Loucy (cell line): ENCODE measurements around the gene PPP1R1C.

Experiments used
- H2AFZ ChIP-seq: fragments of 200-600 bp; sonication (generic); 2 replicates; pipeline ENCODE4 v1.6.0; 2016; ENCODE audit warnings: antibody characterized with exemption, mild to moderate bottlenecking, low read length, moderate library complexity
- H3F3A ChIP-seq: fragments of 200-600 bp; 2 replicates; pipeline ENCODE4 v1.6.0; 2016; ENCODE audit warnings: antibody characterized with exemption, low read depth, mild to moderate bottlenecking
- H3K27me3 ChIP-seq: fragments of 200-600 bp; sonication (generic); 2 replicates; pipeline ENCODE4 v1.6.1; 2014; ENCODE audit warnings: low read length, mild to moderate bottlenecking; ENCODE audit not compliant: insufficient read depth, poor library complexity, severe bottlenecking
- H3K36me3 ChIP-seq: fragments of 200-600 bp; sonication (generic); 2 replicates; pipeline ENCODE4 v1.6.1; 2016; ENCODE audit warnings: low read length; ENCODE audit not compliant: insufficient read depth
- H3K4me1 ChIP-seq: fragments of 200-600 bp; sonication (generic); 2 replicates; pipeline ENCODE4 v1.5.1; 2014; ENCODE audit warnings: low read length, mild to moderate bottlenecking; ENCODE audit not compliant: insufficient read depth, poor library complexity, severe bottlenecking
- H3K4me2 ChIP-seq: fragments of 200-600 bp; sonication (generic); 2 replicates; pipeline ENCODE4 v1.6.0; 2014; ENCODE audit warnings: antibody characterized with exemption, low read length, low read depth, mild to moderate bottlenecking; ENCODE audit not compliant: poor library complexity, severe bottlenecking
- H3K4me3 ChIP-seq: fragments of 200-600 bp; sonication (generic); 2 replicates; pipeline ENCODE4 v1.5.1; 2014; ENCODE audit warnings: low read length, mild to moderate bottlenecking, mixed read lengths; ENCODE audit not compliant: poor library complexity, severe bottlenecking
- H3K79me2 ChIP-seq: fragments of 200-600 bp; sonication (generic); 2 replicates; pipeline ENCODE4 v1.6.1; 2014; ENCODE audit warnings: low read length; ENCODE audit not compliant: insufficient read depth
- H3K9ac ChIP-seq: fragments of 200-600 bp; sonication (generic); 2 replicates; pipeline ENCODE4 v1.6.0; 2014; ENCODE audit warnings: mild to moderate bottlenecking, low read depth, low read length, moderate library complexity; ENCODE audit not compliant: poor library complexity, severe bottlenecking
- H3K9me2 ChIP-seq: fragments of 200-600 bp; sonication (generic); replicated peaks from 2 replicates; pipeline ENCODE4 v1.6.1; 2016; ENCODE audit warnings: low read depth, low read length, mixed read lengths
- H3K9me3 ChIP-seq: fragments of 200-600 bp; sonication (generic); 2 replicates; pipeline ENCODE4 v1.6.1; 2014; ENCODE audit warnings: mild to moderate bottlenecking, antibody characterized with exemption, low read length, low read depth; ENCODE audit not compliant: insufficient read depth
- H4K20me1 ChIP-seq: fragments of 200-600 bp; sonication (generic); 2 replicates; pipeline ENCODE4 v1.6.0; 2014; ENCODE audit warnings: antibody characterized with exemption, low read length, mild to moderate bottlenecking; ENCODE audit not compliant: insufficient read depth, poor library complexity, severe bottlenecking
- EZH2phosphoT487 ChIP-seq: fragments of 200-600 bp; IDR thresholded peaks from 2 replicates; pipeline ENCODE4 v1.6.1; 2018; ENCODE audit warnings: antibody characterized with exemption, mild to moderate bottlenecking, moderate library complexity, borderline replicate concordance
- TF ChIP-seq, protein P1 (sequence below): fragments of 200-600 bp; sonication (generic); conservative IDR thresholded peaks from 2 replicates; pipeline ENCODE4 v1.5.1; 2014; ENCODE audit warnings: mild to moderate bottlenecking, antibody characterized with exemption, low read length

PPP1R1C gene

DNA sequence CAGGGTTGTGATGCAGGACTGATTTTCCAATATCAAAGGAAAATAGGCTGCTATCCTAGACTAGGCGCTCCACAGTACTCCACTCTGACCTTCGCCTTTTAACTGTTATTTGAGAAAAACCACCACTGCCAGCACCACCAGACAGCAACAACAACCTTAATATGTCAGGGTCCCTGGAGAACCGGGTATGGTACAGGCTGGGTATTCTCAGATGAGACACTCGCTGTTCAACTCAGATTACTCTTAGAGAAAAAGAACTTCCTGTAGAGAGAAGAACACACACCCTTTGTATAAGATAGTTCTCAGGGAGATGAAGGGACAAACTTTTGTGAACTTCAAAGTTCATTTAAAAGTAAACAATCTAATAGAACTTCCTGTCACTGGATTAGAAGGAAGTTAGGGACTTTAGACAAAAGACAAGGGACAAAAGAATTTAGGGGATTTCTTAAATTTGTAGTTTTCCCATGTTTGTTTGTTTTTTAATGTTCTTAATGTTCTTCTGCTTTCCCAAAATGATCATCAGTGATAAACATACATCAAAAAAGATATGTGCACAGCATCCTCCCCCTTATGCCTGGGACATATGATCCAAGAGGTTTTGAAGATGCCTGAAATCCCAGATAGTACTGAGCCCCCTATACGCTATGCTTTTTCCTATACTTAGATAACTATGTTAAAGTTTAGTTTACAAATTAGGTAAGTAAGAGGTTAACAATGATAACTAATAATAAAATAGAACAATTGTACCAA lies 41.3 kb upstream of the PPP1R1C start:
- H3K9me2 ChIP-seq = no peaks in the 10 kb centered on the region
- H3K27me3 ChIP-seq = no peaks in the 10 kb centered on the region
- H3F3A ChIP-seq = no peaks in the 10 kb centered on the region
- H3K9me3 ChIP-seq = no peaks in the 10 kb centered on the region
- H3K9ac ChIP-seq = no peak overlapping the region
- H3K79me2 ChIP-seq = no peaks in the 10 kb centered on the region
- no peak overlapping the region for H3K4me3 ChIP-seq
- no peak overlapping the region for H3K4me2 ChIP-seq
- TF ChIP-seq, protein P1, sequence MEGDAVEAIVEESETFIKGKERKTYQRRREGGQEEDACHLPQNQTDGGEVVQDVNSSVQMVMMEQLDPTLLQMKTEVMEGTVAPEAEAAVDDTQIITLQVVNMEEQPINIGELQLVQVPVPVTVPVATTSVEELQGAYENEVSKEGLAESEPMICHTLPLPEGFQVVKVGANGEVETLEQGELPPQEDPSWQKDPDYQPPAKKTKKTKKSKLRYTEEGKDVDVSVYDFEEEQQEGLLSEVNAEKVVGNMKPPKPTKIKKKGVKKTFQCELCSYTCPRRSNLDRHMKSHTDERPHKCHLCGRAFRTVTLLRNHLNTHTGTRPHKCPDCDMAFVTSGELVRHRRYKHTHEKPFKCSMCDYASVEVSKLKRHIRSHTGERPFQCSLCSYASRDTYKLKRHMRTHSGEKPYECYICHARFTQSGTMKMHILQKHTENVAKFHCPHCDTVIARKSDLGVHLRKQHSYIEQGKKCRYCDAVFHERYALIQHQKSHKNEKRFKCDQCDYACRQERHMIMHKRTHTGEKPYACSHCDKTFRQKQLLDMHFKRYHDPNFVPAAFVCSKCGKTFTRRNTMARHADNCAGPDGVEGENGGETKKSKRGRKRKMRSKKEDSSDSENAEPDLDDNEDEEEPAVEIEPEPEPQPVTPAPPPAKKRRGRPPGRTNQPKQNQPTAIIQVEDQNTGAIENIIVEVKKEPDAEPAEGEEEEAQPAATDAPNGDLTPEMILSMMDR = no peak
- TF ChIP-seq EZH2phosphoT487 = no peak
- peak overlapping the region; percentile 34; the same call in 1 of the 2 replicates for H2AFZ ChIP-seq
- H3K36me3 ChIP-seq = no peaks in the 10 kb centered on the region
- no peaks in the 10 kb centered on the region for H3K4me1 ChIP-seq
- no peaks in the 10 kb centered on the region for H4K20me1 ChIP-seq

DNA sequence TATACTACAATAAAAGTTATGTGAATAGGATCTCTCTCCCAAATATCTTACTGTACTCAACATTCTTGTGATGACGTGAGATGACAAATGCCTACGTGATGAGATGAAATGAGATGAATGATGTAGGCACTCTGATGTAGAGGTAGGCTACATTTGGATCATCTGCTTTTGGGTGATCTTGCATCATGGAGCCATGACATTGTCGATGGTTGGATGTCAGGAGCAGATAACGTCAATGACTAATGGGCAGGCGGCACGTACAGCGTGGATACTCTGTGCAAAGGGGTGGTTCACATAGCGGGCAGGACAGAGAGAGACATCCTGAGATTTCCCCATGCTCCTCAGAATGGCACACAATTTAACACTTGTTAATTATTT lies 40.8 kb upstream of the PPP1R1C start:
- Histone ChIP-seq H2AFZ (no peak overlapping the region), H3K4me3 (no peak overlapping the region), H3K9me2 (no peaks in the 10 kb centered on the region), H3K4me1 (no peaks in the 10 kb centered on the region), H3K9me3 (no peaks in the 10 kb centered on the region), H3K9ac (no peak overlapping the region), H3K36me3 (no peaks in the 10 kb centered on the region), H4K20me1 (no peaks in the 10 kb centered on the region), H3K79me2 (no peaks in the 10 kb centered on the region), H3K27me3 (no peaks in the 10 kb centered on the region), H3K4me2 (no peak overlapping the region), H3F3A (no peaks in the 10 kb centered on the region)
- TF ChIP-seq, protein P1 = no peak
- TF ChIP-seq EZH2phosphoT487 = no peak

DNA sequence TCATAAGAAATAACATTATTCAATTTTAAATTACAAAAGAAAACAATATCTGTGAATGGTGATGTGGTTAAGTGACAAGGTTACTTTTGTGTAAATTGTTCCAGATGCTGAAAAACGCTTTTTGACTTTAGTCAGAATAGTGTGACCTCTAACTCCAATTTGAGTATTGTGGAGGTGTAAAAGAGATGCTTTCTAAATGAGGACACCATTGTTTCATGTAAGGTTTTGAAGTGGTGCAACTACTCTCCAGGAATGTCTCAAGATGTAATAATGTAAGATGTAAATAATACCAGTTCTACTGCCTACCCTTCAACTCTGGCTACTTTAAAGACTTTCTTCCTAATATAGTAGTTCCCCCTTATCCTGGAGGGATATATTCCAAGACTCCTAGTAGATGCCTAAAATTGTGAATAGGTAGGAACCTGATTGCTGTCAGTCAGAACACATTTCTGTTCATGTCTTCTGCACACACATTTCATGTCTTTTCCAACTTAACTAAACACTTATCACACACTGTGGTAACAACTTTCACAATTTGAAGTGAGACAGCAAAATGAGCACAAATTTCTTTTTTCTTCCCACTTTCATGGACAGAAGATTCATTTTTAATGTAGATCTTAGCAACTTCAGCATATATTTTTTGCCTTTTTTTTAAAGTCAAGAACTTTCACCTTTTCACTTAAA lies 39.1 kb upstream of the PPP1R1C start:
- H3K9me3 ChIP-seq = no peaks in the 10 kb centered on the region
- H3F3A ChIP-seq = no peaks in the 10 kb centered on the region
- no peaks in the 10 kb centered on the region for H4K20me1 ChIP-seq
- H3K4me2 ChIP-seq = no peak overlapping the region
- H2AFZ ChIP-seq = 0 out of 2 replicates have a peak overlapping the region, but pooled peaks have one; percentile 35
- no peaks in the 10 kb centered on the region for H3K79me2 ChIP-seq
- no peaks in the 10 kb centered on the region for H3K4me1 ChIP-seq
- TF ChIP-seq EZH2phosphoT487 = no peak
- TF ChIP-seq, protein P1 = no peak
- no peak overlapping the region for H3K9ac ChIP-seq
- H3K9me2 ChIP-seq = no peaks in the 10 kb centered on the region
- H3K36me3 ChIP-seq = no peaks in the 10 kb centered on the region
- no peaks in the 10 kb centered on the region for H3K27me3 ChIP-seq
- H3K4me3 ChIP-seq = no peak overlapping the region
